ENCODE data around the gene FOXF1.

DNA sequence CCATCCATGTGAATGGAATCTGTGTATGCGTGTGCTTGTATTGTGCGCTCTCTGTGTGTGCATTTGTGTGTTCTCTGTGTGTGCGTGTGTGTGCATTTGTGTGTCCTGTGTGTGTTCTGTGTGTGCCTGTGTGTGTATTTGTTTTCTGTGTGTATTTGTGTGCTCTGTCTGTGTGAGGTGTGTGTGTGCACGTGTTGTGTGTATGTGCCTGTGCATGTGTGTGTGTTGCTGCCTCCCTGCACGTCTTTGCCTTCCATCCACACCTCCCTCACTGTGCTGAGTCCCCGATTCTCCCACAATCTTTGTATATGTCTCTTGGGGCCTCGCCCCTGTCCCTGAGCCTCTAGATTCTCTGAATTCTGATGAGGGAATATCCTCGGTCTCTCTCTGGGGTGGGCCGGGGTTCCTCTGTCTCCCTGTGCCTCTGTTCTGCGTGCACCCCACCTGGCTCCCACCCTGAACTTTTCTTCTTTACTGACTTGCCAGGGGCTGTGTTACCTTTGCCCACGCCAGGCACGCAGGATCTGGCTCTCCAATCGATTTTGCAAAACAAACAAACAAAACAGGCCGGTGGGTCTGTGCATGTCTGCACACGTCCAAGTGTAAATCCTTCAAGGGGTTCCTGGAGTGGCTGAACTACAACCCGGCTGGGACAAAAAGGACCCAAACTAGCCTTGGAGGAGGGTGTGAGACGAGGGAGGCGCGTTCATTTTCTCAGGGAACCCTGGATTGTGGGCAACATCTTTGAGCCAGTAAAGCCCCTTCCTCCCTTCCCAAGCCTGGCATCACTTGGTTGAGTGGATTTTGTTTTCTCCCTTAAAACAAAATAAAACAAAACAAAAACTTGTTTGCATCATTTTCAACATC, 8.1 kb upstream of the FOXF1 start:
- TF ChIP-seq CTCF (IDR thresholded peaks at IDR 0.05; ENCODE audit: borderline replicate concordance, extremely low read depth, low read length, poor library complexity, severe bottlenecking) (no peak), EZH2 (IDR thresholded peaks at IDR 0.05; ENCODE audit: borderline replicate concordance, low read depth, low read length, severe bottlenecking) (no peak)
